Measurements from ENCODE around the gene PHAX. TPM values are rescaled to one million over a fixed set of nuclear protein-coding genes. Genes with fewer than 3 reads are reported as not detected.

PHAX gene
- total and polyA plus RNA-seq, 2 experiments from 2014 or later, result 57.0 to 65.0 TPM

- Histone ChIP-seq H3K79me2 (no peaks in the 10 kb centered on the region), H3K4me2 (no peak overlapping the region), H3K36me3 (replicated peaks; ENCODE audit: insufficient read depth, low read depth) (no peaks in the 10 kb centered on the region), H4K20me1 (ENCODE audit: insufficient read depth, poor library complexity, severe bottlenecking) (no peaks in the 10 kb centered on the region), H3K4me3 (no peak overlapping the region), H2AFZ (no peak overlapping the region), H3K9me2 (replicated peaks; ENCODE audit: insufficient read depth) (no peaks in the 10 kb centered on the region), H3K4me1 (ENCODE audit: insufficient read depth) (no peaks in the 10 kb centered on the region), H3K27ac (no peak overlapping the region), H3K9me3 (ENCODE audit: low read depth) (no peaks in the 10 kb centered on the region), H3K27me3 (no peaks in the 10 kb centered on the region)
- WGBS (ENCODE audit: low lambda C conversion rate, missing lambda C conversion rate), result 67% methylated on average over 3 of the region's 3 CpGs
- no peak for DNase-seq (ENCODE audit: low spot score)
- no peak for TF ChIP-seq EZH2phosphoT487 (IDR thresholded peaks at IDR 0.05; ENCODE audit: low read depth, severe bottlenecking, unreplicated experiment)
- TF ChIP-seq EZH2 (IDR thresholded peaks at IDR 0.05; ENCODE audit: borderline replicate concordance), result no peak
Measured at GRCh38 chr5:126631920-126632319, 31.2 kb downstream of the PHAX start.

GRCh38 chr5:126633552-126633951, 32.8 kb downstream of the PHAX start:
- Histone ChIP-seq H3K9me3 (ENCODE audit: low read depth) (no peaks in the 10 kb centered on the region), H3K79me2 (no peaks in the 10 kb centered on the region), H3K4me1 (ENCODE audit: insufficient read depth) (no peaks in the 10 kb centered on the region), H3K27me3 (no peaks in the 10 kb centered on the region), H3K27ac (no peak overlapping the region), H3K4me3 (no peak overlapping the region), H3K36me3 (replicated peaks; ENCODE audit: insufficient read depth, low read depth) (no peaks in the 10 kb centered on the region), H4K20me1 (ENCODE audit: insufficient read depth, poor library complexity, severe bottlenecking) (no peaks in the 10 kb centered on the region), H3K4me2 (no peak overlapping the region), H2AFZ (no peak overlapping the region), H3K9me2 (replicated peaks; ENCODE audit: insufficient read depth) (no peaks in the 10 kb centered on the region)
- TF ChIP-seq CTCF (IDR thresholded peaks at IDR 0.05; ENCODE audit: poor library complexity), result no peak
- TF ChIP-seq EZH2 (IDR thresholded peaks at IDR 0.05; ENCODE audit: borderline replicate concordance), result no peak
- TF ChIP-seq EZH2phosphoT487 (IDR thresholded peaks at IDR 0.05; ENCODE audit: low read depth, severe bottlenecking, unreplicated experiment), result no peak
- DNase-seq (ENCODE audit: low spot score), result no peak
- WGBS (ENCODE audit: low lambda C conversion rate, missing lambda C conversion rate), result 92% methylated on average over 4 of the region's 4 CpGs

- TF ChIP-seq EZH2 (IDR thresholded peaks at IDR 0.05; ENCODE audit: borderline replicate concordance), result no peak
- TF ChIP-seq EZH2phosphoT487 (IDR thresholded peaks at IDR 0.05; ENCODE audit: low read depth, severe bottlenecking, unreplicated experiment), result no peak
- no peak for TF ChIP-seq CTCF (IDR thresholded peaks at IDR 0.05; ENCODE audit: poor library complexity)
- Histone ChIP-seq H3K27me3 (no peaks in the 10 kb centered on the region), H3K9me3 (ENCODE audit: low read depth) (no peaks in the 10 kb centered on the region), H4K20me1 (ENCODE audit: insufficient read depth, poor library complexity, severe bottlenecking) (no peaks in the 10 kb centered on the region), H3K4me1 (ENCODE audit: insufficient read depth) (no peaks in the 10 kb centered on the region), H3K36me3 (replicated peaks; ENCODE audit: insufficient read depth, low read depth) (no peaks in the 10 kb centered on the region), H2AFZ (no peak overlapping the region), H3K79me2 (no peaks in the 10 kb centered on the region), H3K4me2 (no peak overlapping the region), H3K4me3 (no peak overlapping the region), H3K9me2 (replicated peaks; ENCODE audit: insufficient read depth) (no peaks in the 10 kb centered on the region), H3K27ac (no peak overlapping the region)
- DNase-seq (ENCODE audit: low spot score), result no peak
- WGBS (ENCODE audit: low lambda C conversion rate, missing lambda C conversion rate), result 93% methylated on average over 3 of the region's 3 CpGs
Measured at GRCh38 chr5:126635585-126635984, 34.8 kb downstream of the PHAX start.

GRCh38 chr5:126636956-126637355, 36.2 kb downstream of the PHAX start:
- H3K9me3 ChIP-seq (ENCODE audit: low read depth), result no peaks in the 10 kb centered on the region
- H3K4me3 ChIP-seq, result no peak overlapping the region
- no peaks in the 10 kb centered on the region for H3K4me1 ChIP-seq (ENCODE audit: insufficient read depth)
- no peak overlapping the region for H2AFZ ChIP-seq
- WGBS (ENCODE audit: low lambda C conversion rate, missing lambda C conversion rate), result 88% methylated on average over 1 of the region's 1 CpG
- TF ChIP-seq CTCF (IDR thresholded peaks at IDR 0.05; ENCODE audit: poor library complexity) (no peak), EZH2 (IDR thresholded peaks at IDR 0.05; ENCODE audit: borderline replicate concordance) (no peak), EZH2phosphoT487 (IDR thresholded peaks at IDR 0.05; ENCODE audit: low read depth, severe bottlenecking, unreplicated experiment) (no peak)
- no peaks in the 10 kb centered on the region for H3K27me3 ChIP-seq
- no peaks in the 10 kb centered on the region for H3K36me3 ChIP-seq (replicated peaks; ENCODE audit: insufficient read depth, low read depth)
- DNase-seq (ENCODE audit: low spot score), result no peak
- no peaks in the 10 kb centered on the region for H3K9me2 ChIP-seq (replicated peaks; ENCODE audit: insufficient read depth)
- H3K27ac ChIP-seq, result no peak overlapping the region
- H3K79me2 ChIP-seq, result no peaks in the 10 kb centered on the region
- H4K20me1 ChIP-seq (ENCODE audit: insufficient read depth, poor library complexity, severe bottlenecking), result no peaks in the 10 kb centered on the region
- H3K4me2 ChIP-seq, result no peak overlapping the region

Measured in hepatocyte (in vitro differentiated cells).